H1 (cell line): ENCODE results near the gene CACNA2D3. TPM values are rescaled to one million over a fixed set of nuclear protein-coding genes. Genes with fewer than 3 reads are reported as not detected.
A peak's percentile ranks its signal among the peaks of the same experiment; 100 is the strongest.

Experiments used
- CTCF ChIA-PET: fragments of 300-600 bp; sonication (Branson Sonifier 250); formaldehyde crosslinking; loops from one replicate; lab custom pipeline; 2021; ENCODE audit not compliant: partially characterized antibody; lab: Charles Lee
- POLR2A ChIA-PET: fragments of 300-600 bp; sonication (Branson Sonifier 250); formaldehyde crosslinking; loops from one replicate; lab custom pipeline; 2021; ENCODE audit warnings: inconsistent platforms; ENCODE audit not compliant: partially characterized antibody; lab: Charles Lee
- DNase-seq, 2 experiments: peaks; one replicate each; pipeline versions ENCODE4 v3.0.0 to v3.0.0-alpha.2; 2010 to 2022; ENCODE audit warnings: low spot score in 2 of 2, low read depth in 1 of 2, mixed read lengths in 1 of 2
- FAIRE-seq: peaks from 2 replicates; lab custom pipeline; 2011; peaks lifted over from hg19 to GRCh38; lab: Jason Lieb, UNC
- H2AFZ ChIP-seq: 2 replicates; pipeline ENCODE4 v1.8.1; 2012; ENCODE audit warnings: low read length, inconsistent platforms
- H2AK5ac ChIP-seq: 2 replicates; pipeline ENCODE4 v1.6.1; 2013; ENCODE audit warnings: low read depth, low read length
- H2BK120ac ChIP-seq: replicated peaks from 2 replicates; pipeline ENCODE3; 2013; ENCODE audit warnings: low read depth, low read length, inconsistent platforms
- H2BK12ac ChIP-seq: 2 replicates; pipeline ENCODE4 v1.6.1; 2013; ENCODE audit warnings: low read depth, low read length
- H2BK15ac ChIP-seq: 2 replicates; pipeline ENCODE4 v1.6.1; 2013; ENCODE audit warnings: low read length
- H2BK20ac ChIP-seq: 2 replicates; pipeline ENCODE4 v1.6.1; 2013; ENCODE audit warnings: low read length
- H2BK5ac ChIP-seq: 2 replicates; pipeline ENCODE4 v1.6.1; 2013; ENCODE audit warnings: low read depth, low read length
- H3K14ac ChIP-seq: 2 replicates; pipeline ENCODE4 v1.6.1; 2013; ENCODE audit warnings: inconsistent platforms; ENCODE audit not compliant: insufficient read length
- H3K18ac ChIP-seq: 2 replicates; pipeline ENCODE4 v1.6.1; 2013; ENCODE audit warnings: low read length; ENCODE audit errors: extremely low read depth
- H3K23ac ChIP-seq: 2 replicates; pipeline ENCODE4 v1.6.1; 2013; ENCODE audit warnings: inconsistent platforms; ENCODE audit not compliant: insufficient read length
- H3K23me2 ChIP-seq: 2 replicates; pipeline ENCODE4 v1.6.1; 2013; ENCODE audit warnings: low read depth, low read length
- H3K27ac ChIP-seq: 2 replicates; pipeline ENCODE4 v1.6.1; 2011; ENCODE audit warnings: low read depth, low read length, inconsistent platforms
- H3K27me3 ChIP-seq, 4 experiments: replicated peaks in 1 of 4; 1 replicate in 1 of 4; 2 replicates in 3 of 4; pipeline versions ENCODE4 v1.6.1 to v1.8.1; 2011 to 2013; ENCODE audit warnings: low read length in 3 of 4, mild to moderate bottlenecking in 3 of 4, inconsistent platforms in 2 of 4, mixed read lengths in 2 of 4, moderate library complexity in 1 of 4; ENCODE audit not compliant: control insufficient read depth in 3 of 4, insufficient read depth in 3 of 4; ENCODE audit errors: extremely low read depth in 1 of 4
- H3K36me3 ChIP-seq, 4 experiments: 2 replicates each; pipeline versions ENCODE4 v1.6.1 to v1.8.1; 2011 to 2013; ENCODE audit warnings: mild to moderate bottlenecking in 4 of 4, low read length in 3 of 4, moderate library complexity in 2 of 4, control low read depth in 1 of 4, inconsistent platforms in 1 of 4; ENCODE audit not compliant: insufficient read depth in 4 of 4, control insufficient read depth in 2 of 4
- H3K4ac ChIP-seq: replicated peaks from 2 replicates; pipeline ENCODE3; 2013; ENCODE audit warnings: low read length, low read depth, mixed read lengths, inconsistent platforms; ENCODE audit not compliant: insufficient read length
- H3K4me1 ChIP-seq, 4 experiments: replicated peaks in 1 of 4; 1 replicate in 1 of 4; 2 replicates in 3 of 4; pipeline versions ENCODE4 v1.6.1 to v1.8.1; 2011 to 2013; ENCODE audit warnings: low read length in 3 of 4, inconsistent platforms in 2 of 4, mixed read lengths in 1 of 4; ENCODE audit not compliant: insufficient read depth in 4 of 4, control insufficient read depth in 3 of 4
- H3K4me2 ChIP-seq, 2 experiments: 2 replicates each; pipeline versions ENCODE4 v1.6.1 to v1.8.1; 2011 to 2013; ENCODE audit warnings: low read depth in 2 of 2, low read length in 2 of 2, control low read depth in 1 of 2, inconsistent platforms in 1 of 2, mild to moderate bottlenecking in 1 of 2; ENCODE audit not compliant: insufficient read depth in 1 of 2
- H3K4me3 ChIP-seq, 4 experiments: fragments of 200-600, 300-600 bp in 1 of 4; sonication (generic), shearing (Covaris generic), sonication (Bioruptor Twin) in 1 of 4; 2 replicates each; pipeline versions ENCODE4 v1.5.1 to v1.8.1; 2011 to 2016; ENCODE audit warnings: low read length in 4 of 4, low read depth in 3 of 4, control low read depth in 2 of 4, inconsistent platforms in 2 of 4, mild to moderate bottlenecking in 2 of 4, mixed read lengths in 1 of 4, moderate library complexity in 1 of 4; ENCODE audit not compliant: insufficient read depth in 2 of 4; ENCODE audit errors: extremely low read depth in 1 of 4
- H3K56ac ChIP-seq: replicated peaks from 2 replicates; pipeline ENCODE3; 2013; ENCODE audit warnings: low read depth, mild to moderate bottlenecking, mixed read lengths, low read length, inconsistent platforms; ENCODE audit not compliant: insufficient read length
- H3K79me1 ChIP-seq: 2 replicates; pipeline ENCODE4 v1.6.1; 2013; ENCODE audit warnings: low read depth, low read length, control low read depth
- H3K79me2 ChIP-seq, 2 experiments: 2 replicates each; pipeline versions ENCODE4 v1.6.1 to v1.8.1; 2012 to 2013; ENCODE audit warnings: low read length in 2 of 2, mild to moderate bottlenecking in 2 of 2, inconsistent platforms in 1 of 2; ENCODE audit not compliant: insufficient read depth in 2 of 2, control insufficient read depth in 1 of 2
- H3K9ac ChIP-seq, 4 experiments: replicated peaks in 1 of 4; 1 replicate in 1 of 4; 2 replicates in 3 of 4; pipeline versions ENCODE4 v1.6.1 to v1.8.1; 2011 to 2013; ENCODE audit warnings: low read depth in 3 of 4, low read length in 3 of 4, control low read depth in 2 of 4, mild to moderate bottlenecking in 2 of 4, moderate library complexity in 2 of 4, inconsistent platforms in 1 of 4; ENCODE audit errors: extremely low read depth in 1 of 4
- H3K9me3 ChIP-seq, 2 experiments: 2 replicates each; pipeline versions ENCODE4 v1.6.1 to v1.8.1; 2012 to 2013; ENCODE audit warnings: mild to moderate bottlenecking in 2 of 2, moderate library complexity in 2 of 2, control low read depth in 1 of 2, inconsistent platforms in 1 of 2, low read depth in 1 of 2, low read length in 1 of 2, mixed read lengths in 1 of 2; ENCODE audit not compliant: insufficient read depth in 2 of 2
- H4K20me1 ChIP-seq, 2 experiments: replicated peaks in 1 of 2; 2 replicates each; pipeline versions ENCODE3 to v1.8.1; 2011 to 2013; ENCODE audit warnings: inconsistent platforms in 2 of 2, low read length in 2 of 2, mild to moderate bottlenecking in 1 of 2; ENCODE audit not compliant: insufficient read depth in 2 of 2, control insufficient read depth in 1 of 2
- H4K5ac ChIP-seq: 2 replicates; pipeline ENCODE4 v1.6.1; 2013; ENCODE audit warnings: low read length, low read depth, mixed read lengths, inconsistent platforms; ENCODE audit not compliant: insufficient read length
- H4K8ac ChIP-seq: 2 replicates; pipeline ENCODE4 v1.8.0; 2013; ENCODE audit warnings: mild to moderate bottlenecking, moderate library complexity, low read length, inconsistent platforms; ENCODE audit not compliant: insufficient read depth; ENCODE audit errors: extremely low read depth
- H4K91ac ChIP-seq: replicated peaks from 2 replicates; pipeline ENCODE3; 2013; ENCODE audit warnings: low read length, mixed read lengths, inconsistent platforms; ENCODE audit not compliant: insufficient read length
- CTCF ChIP-seq, 3 experiments: IDR thresholded peaks; 1 replicate in 2 of 3; 2 replicates in 1 of 3; pipeline versions ENCODE4 v1.5.1 to v1.6.1; 2011; ENCODE audit warnings: low read length in 3 of 3, mild to moderate bottlenecking in 3 of 3, inconsistent platforms in 2 of 3, low read depth in 1 of 3, moderate library complexity in 1 of 3; ENCODE audit not compliant: insufficient read depth in 1 of 3; ENCODE audit errors: control extremely low read depth in 1 of 3
- SP4 ChIP-seq: IDR thresholded peaks from 2 replicates; pipeline ENCODE4 v1.6.1; 2012; ENCODE audit warnings: low read length, inconsistent platforms
- WGBS, 2 experiments: shearing (Covaris generic) in 1 of 2; methylation state at CpG; one replicate each; pipeline versions ENCODE4 v1.1.6 to v1.1.7; 2013 to 2015; ENCODE audit warnings: low lambda C conversion rate in 2 of 2, mixed read lengths in 2 of 2, inconsistent platforms in 1 of 2, low coverage in 1 of 2, missing lambda C conversion rate in 1 of 2; ENCODE audit not compliant: insufficient replicate concordance in 2 of 2, insufficient coverage in 1 of 2, insufficient read length in 1 of 2; ENCODE audit errors: extremely low coverage in 1 of 2, missing lambda C conversion rate in 1 of 2; 5-methylcytosine and 5-hydroxymethylcytosine counted together
- polyA plus RNA-seq, 7 experiments: library from polyadenylated mRNA; depleted of rRNA in 3 of 7; stranded (reverse) in 5 of 7; unstranded in 2 of 7; fragments of >200 nt in 5 of 7; fragments of 200-250 nt in 2 of 7; gene quantifications; 1 replicate in 5 of 7; 2 replicates in 1 of 7; 4 replicates in 1 of 7; pipeline versions ENCODE4 v1.2.1 to v1.2.3, GENCODE V29; 2011 to 2013; ENCODE audit warnings: missing spikeins in 2 of 7, mixed read lengths in 2 of 7
- total RNA-seq: library from RNA; stranded (reverse); fragmentation: NEBNext Ultra II Directional; extraction: Animal tissue kit (Norgen Biotek cat#: 25700); gene quantifications from 2 replicates; pipeline ENCODE4 v1.2.1, GENCODE V29; 2021

The CACNA2D3 gene
- total and polyA plus RNA-seq, 2 of the 8 experiments (the other 6 are each of a cell fraction or from before 2014, with no cell fraction given): 1.5 to 1.8 TPM

- H3K79me1 ChIP-seq: no peaks in the 10 kb centered on the region; the same call in 1 of the 2 replicates
- no peak overlapping the region for H2BK20ac ChIP-seq
- no peak overlapping the region for H3K4me3 ChIP-seq
- no peaks in the 10 kb centered on the region for H3K27me3 ChIP-seq
- H4K5ac ChIP-seq: no peak overlapping the region
- H2BK120ac ChIP-seq: no peak overlapping the region
- ChIA-PET POLR2A (interaction anchor here (1.0 kb wide), 1 partner anchor 23 kb away, joined by 4 read pairs; no protein-coding TSS in a partner anchor), CTCF (interaction anchor here (2.2 to 5.6 kb wide), 3 partner anchors 11 to 196 kb away, joined by 5 to 33 read pairs (median 27); no protein-coding TSS in a partner anchor)
- no peak overlapping the region for H2BK15ac ChIP-seq
- no peak overlapping the region for H3K4me2 ChIP-seq
- FAIRE-seq (no peak), DNase-seq (no peak)
- TF ChIP-seq SP4: no peak
- peak in 1 of 3 experiments; percentile 0; a peak in 1 of 4 replicates for TF ChIP-seq CTCF (IDR thresholded peaks at IDR 0.05; ENCODE audit: control extremely low read depth in 1 of 3, insufficient read depth in 1 of 3, low read depth in 1 of 3, low read length in 3 of 3)
- H4K8ac ChIP-seq: no peak overlapping the region
- H3K14ac ChIP-seq: no peak overlapping the region
- no peaks in the 10 kb centered on the region for H3K79me2 ChIP-seq
- H3K36me3 ChIP-seq: no peaks in the 10 kb centered on the region; a peak in 1 of 8 replicates
- H2BK12ac ChIP-seq: no peak overlapping the region
- H2AFZ ChIP-seq: no peak overlapping the region
- H4K20me1 ChIP-seq: no peaks in the 10 kb centered on the region
- H3K9ac ChIP-seq: no peak overlapping the region
- 89% methylated on average over 8 of the region's 12 CpGs; no CpG with 5 or more reads in 1 of the 2 experiments for WGBS, 2 experiments
- H3K23ac ChIP-seq: no peak overlapping the region
- H3K18ac ChIP-seq: no peak overlapping the region
- H3K27ac ChIP-seq: no peak overlapping the region
- no peak overlapping the region for H2BK5ac ChIP-seq
- peaks cover 0 to 7% (median 3%) of the 10 kb centered on the region in 4 experiments; a peak in 2 of 7 replicates for H3K4me1 ChIP-seq
- H3K4ac ChIP-seq: no peak overlapping the region
- H3K9me3 ChIP-seq: no peaks in the 10 kb centered on the region
- no peaks in the 10 kb centered on the region for H3K23me2 ChIP-seq
- H3K56ac ChIP-seq: no peak overlapping the region
- H4K91ac ChIP-seq: no peak overlapping the region
- no peak overlapping the region for H2AK5ac ChIP-seq
Measured at GRCh38 chr3:54134713-54135112, 12.4 kb downstream of the CACNA2D3 start.
